ENCODE data around the gene CTSO.

- TF ChIP-seq, protein P1, sequence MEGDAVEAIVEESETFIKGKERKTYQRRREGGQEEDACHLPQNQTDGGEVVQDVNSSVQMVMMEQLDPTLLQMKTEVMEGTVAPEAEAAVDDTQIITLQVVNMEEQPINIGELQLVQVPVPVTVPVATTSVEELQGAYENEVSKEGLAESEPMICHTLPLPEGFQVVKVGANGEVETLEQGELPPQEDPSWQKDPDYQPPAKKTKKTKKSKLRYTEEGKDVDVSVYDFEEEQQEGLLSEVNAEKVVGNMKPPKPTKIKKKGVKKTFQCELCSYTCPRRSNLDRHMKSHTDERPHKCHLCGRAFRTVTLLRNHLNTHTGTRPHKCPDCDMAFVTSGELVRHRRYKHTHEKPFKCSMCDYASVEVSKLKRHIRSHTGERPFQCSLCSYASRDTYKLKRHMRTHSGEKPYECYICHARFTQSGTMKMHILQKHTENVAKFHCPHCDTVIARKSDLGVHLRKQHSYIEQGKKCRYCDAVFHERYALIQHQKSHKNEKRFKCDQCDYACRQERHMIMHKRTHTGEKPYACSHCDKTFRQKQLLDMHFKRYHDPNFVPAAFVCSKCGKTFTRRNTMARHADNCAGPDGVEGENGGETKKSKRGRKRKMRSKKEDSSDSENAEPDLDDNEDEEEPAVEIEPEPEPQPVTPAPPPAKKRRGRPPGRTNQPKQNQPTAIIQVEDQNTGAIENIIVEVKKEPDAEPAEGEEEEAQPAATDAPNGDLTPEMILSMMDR (IDR thresholded peaks at IDR 0.05; ENCODE audit: low read depth, low read length, poor library complexity, severe bottlenecking) = no peak
- TF ChIP-seq EZH2phosphoT487 (IDR thresholded peaks at IDR 0.05; ENCODE audit: borderline replicate concordance, low read length) = no peak
Measured at GRCh38 chr4:155879767-155880166, 73.9 kb downstream of the CTSO start.

All from DOHH2 (cell line).